Measurements from ENCODE around the gene CHSY3. TPM values are rescaled to one million over a fixed set of nuclear protein-coding genes. Genes with fewer than 3 reads are reported as not detected.

The CHSY3 gene
- total RNA-seq, 1 donor from 2014 or later: 41.0 TPM

DNA sequence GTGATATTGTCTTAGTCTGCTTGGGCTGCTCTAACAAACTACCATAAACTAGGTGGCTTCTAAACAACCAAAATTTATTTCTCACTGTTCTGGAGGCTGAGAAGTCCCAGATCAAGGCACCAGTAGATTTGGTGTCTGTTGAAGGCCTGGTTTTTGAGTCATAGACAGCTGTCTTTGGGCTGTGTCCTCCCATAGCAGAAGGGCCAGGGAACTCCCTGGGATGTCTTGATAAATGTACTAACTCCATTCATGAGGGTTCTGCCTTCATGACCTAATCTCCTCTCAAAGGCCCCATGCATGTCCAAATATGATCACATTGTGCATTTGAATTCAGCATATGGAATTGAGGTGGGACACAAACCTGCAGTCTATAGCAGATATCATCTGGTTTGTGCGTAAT is 121.2 kb downstream of the CHSY3 start:
- DNase-seq: no peak

GRCh38 chr5:130032807-130033206 is 128.5 kb downstream of the CHSY3 start:
- no peak for DNase-seq

- DNase-seq: no peak
These were observed 130.4 kb downstream of the CHSY3 start for GRCh38 chr5:130034566-130035210.

DNA sequence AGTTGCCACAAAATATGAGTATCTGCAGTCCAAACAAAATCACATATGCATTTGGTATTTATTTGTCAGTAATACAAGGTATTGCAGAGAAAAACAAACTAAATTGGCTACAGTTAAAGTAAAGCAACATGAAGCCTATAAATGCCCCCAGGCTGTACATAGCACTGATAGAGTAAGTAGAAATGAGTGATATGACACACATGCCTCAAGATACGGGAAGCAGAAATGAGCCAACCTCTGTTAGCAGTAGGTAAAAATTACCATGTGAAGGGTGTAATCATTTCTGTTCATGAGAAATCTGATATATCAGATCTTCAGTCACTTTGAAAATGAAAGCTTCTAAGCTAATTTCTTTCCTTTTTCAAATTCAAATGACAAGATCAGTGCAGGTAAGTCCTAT is 131.1 kb downstream of the CHSY3 start:
- DNase-seq: no peak

- DNase-seq: no peak
These were observed 133.6 kb downstream of the CHSY3 start for GRCh38 chr5:130037905-130038304.

- no peak for DNase-seq
These were observed 139.6 kb downstream of the CHSY3 start for GRCh38 chr5:130043834-130044233.

DNA sequence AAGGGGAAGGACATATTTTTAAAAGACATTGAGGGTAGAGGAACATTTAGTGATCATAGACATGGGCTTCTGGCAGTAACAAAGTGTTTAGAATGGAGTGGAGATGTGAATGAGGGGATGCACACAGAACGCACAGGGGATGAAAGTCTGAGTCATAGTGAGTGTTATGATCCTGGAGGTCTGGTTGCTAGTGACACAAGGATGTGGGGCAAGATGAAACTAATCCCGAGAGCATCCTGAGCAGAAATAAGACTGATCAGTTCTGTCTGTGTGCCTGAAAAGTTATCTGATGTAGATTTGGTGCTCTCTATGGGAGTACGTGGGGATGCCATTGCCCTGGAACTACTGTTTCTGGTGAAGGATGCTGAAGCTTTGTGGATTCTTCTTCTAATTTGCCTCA is 141.1 kb downstream of the CHSY3 start:
- DNase-seq: no peak

- no peak for DNase-seq
These were observed 146.3 kb downstream of the CHSY3 start for GRCh38 chr5:130050585-130050984.

DNA sequence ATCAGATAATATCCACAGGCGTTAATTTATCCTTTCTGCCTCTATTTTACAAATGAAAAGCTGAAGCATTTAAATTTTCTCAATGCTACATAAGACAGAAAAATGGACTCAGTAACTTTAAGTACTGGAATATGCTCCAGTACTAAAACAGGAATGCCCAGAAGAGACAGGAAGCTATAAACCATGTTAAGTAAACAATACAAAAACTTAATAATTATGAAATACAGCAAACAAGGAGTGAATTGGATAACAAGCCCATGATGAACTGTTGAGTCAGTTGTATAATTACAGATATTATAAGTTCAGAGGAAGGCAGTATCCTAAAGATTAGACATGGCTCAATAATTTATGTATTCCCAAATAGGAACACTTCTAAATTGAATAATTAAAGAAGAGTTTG is 148.5 kb downstream of the CHSY3 start:
- no peak for DNase-seq

- DNase-seq: no peak
These were observed 151.3 kb downstream of the CHSY3 start for GRCh38 chr5:130055572-130055971.

GRCh38 chr5:130061746-130062145 is 157.5 kb downstream of the CHSY3 start:
- no peak for DNase-seq

GRCh38 chr5:130063603-130064002 is 159.3 kb downstream of the CHSY3 start:
- no peak for DNase-seq

DNA sequence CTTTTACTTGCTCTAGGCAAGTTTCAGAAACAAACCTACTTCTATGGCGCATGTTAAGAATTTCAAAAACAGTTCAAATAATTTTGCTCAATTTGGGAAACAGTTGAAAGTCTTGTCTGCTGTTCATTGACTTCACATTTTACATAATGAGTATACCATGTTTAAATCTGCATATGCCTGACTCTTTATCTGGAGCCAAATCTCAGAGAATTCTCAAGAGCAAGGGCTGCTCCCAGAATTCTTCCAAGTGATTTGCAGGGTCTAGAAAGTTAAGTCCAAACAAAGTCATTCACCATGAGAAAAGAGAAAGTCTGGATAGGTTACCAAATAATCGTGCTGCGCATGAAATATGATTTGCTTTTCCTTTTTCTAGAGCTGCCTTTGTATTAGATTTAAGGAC is 160.2 kb downstream of the CHSY3 start:
- DNase-seq: no peak

GRCh38 chr5:130065617-130066016 is 161.4 kb downstream of the CHSY3 start:
- DNase-seq: no peak

- no peak for DNase-seq
These were observed 162.4 kb downstream of the CHSY3 start for GRCh38 chr5:130066644-130067043.

GRCh38 chr5:130067364-130067763 is 163.1 kb downstream of the CHSY3 start:
- no peak for DNase-seq

DNA sequence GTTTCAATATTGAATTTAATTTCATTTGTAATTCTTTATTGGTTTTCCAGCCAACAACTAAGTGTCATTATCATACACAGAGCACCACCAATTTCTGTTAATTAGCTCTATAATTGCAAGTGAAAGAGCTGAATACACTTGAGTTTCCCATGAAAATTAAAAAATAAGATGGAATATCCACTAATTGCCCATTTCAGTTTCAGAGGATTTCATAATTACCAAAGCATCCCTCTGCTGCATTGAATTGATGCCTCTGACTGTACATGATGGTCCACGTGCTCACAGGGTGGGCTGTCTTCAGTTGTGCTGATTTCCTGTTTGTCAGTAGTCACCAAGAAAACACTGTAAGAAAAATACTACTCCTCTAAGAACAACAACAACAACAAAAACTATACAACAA is 163.8 kb downstream of the CHSY3 start:
- no peak for DNase-seq

GRCh38 chr5:130068988-130069387 is 164.7 kb downstream of the CHSY3 start:
- DNase-seq: no peak

DNA sequence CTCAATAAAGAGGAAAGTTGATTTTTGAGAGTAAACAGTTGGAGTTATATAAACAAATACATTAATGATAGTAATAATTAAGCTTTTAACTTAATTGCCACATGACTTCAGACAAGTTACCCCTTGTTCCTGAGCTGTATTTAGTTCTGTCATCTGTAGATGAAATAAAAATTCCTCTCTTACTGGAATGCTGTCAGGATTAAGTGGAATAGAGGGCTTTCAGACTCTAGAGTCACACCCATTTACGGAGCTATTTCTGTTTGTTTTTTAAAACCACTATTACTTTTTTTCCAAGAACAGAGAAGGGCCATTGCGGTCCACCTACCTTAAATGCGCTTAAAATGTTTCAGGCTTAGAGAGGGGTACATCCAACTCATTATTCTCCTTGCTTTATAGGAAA is 170.6 kb downstream of the CHSY3 start:
- DNase-seq: no peak

DNA sequence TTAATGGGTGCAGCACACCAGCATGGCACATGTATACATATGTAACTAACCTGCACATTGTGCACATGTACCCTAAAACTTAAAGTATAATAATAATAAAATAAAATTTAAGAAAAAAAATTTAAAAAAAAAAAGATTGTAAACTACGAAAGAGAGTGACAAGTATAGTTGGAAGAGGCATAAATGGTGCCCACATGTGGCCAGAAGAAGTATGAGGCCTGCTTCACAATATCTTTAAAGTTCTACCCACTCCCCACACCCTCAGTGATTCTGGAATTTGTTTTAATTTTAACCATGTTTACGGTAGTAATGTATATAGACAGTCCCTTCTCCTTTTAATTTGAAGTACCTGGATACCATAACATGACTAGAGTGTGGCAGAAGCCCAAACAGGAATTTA is 172.7 kb downstream of the CHSY3 start:
- no peak for DNase-seq

DNA sequence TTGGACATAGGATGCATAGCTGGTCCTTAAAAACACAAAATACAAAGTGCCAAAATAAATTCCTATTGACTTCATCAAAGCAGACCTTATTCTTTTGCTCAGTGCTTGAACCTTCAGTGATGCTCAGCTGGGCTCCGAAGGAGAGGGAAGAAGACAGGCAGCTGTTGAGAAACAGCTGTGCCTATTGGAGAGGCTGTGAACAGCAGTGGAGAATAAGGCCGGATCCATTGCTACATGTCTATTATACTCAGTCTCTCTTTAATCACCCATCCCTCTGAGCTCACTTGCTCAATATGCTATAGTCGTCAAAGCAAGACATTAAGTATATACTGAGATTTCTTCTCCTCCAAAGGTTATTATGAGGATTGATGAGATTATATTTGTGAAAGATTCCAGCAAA is 174.4 kb downstream of the CHSY3 start:
- no peak for DNase-seq

DNA sequence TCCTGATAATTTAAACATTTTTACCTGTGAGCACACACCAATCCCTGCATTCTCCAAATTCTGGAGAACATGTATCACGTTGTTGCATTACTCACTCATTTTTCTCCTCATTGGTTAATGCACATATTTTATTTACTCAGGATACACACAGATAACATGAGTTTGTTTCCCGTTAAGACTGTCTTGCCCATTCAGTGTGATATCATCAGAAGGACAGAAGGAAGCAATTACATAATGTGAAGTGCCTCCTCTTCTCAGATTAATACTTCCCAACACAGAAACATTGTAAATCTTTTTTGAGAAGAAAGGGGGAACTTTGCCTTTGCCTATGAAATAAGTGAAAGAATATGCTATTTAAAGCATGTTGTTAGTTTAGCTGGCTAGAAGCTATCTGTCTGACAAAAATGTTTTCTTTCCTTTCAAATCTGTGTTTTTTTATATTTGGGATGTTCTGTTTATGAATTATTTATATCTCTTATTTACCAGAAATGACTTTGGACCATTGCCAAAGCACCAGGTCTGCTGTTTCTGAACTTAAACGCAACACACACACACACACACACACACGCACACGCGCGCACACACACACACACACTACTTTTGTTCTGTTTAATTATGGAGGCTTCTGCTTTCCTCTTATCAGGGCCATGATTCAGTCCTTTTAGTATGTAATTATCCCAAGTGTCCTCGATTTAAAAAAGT is 186.5 kb downstream of the CHSY3 start:
- no peak for DNase-seq

DNA sequence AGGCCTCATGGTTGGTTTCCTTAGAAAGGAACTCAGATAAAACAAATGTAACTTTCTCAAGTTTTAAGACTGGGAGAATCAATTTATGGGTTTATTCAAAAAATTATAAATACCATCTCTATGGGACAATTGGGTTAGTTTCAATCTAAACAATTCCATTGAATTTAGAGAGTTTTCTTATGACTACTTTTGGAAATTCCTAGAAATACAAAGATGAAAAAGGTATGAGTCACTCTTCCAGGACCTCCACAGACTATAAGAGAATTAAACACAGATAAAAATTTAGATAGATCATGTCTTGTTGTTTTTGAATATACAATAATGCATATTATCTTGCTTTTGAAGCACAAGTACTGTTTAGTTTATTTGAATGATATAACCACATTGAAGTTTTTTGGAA is 188.7 kb downstream of the CHSY3 start:
- DNase-seq: no peak

GRCh38 chr5:130096483-130096882 is 192.2 kb downstream of the CHSY3 start:
- no peak for DNase-seq
